Frontal cortex (tissue), 4 donors: ENCODE data around the gene AKT1. TPM values are rescaled to one million over a fixed set of nuclear protein-coding genes. Genes with fewer than 3 reads are reported as not detected.

Source experiments
- DNase-seq, 2 donors: peaks; one replicate each; pipeline ENCODE4 v3.0.0; 2012; ENCODE audit warnings: low spot score in 2 of 2
- FAIRE-seq: peaks from 2 replicates; lab custom pipeline; 2012; peaks lifted over from hg19 to GRCh38; lab: Jason Lieb, UNC
- total RNA-seq: library from RNA; depleted of rRNA; stranded (reverse); fragments of >200 nt; gene quantifications from one replicate; pipeline ENCODE4 v1.2.3, GENCODE V29; 2014
- donor health status: control.
- donor health status: control.
- donor health status: control.

The AKT1 gene
- total RNA-seq, 1 donor from 2014 or later: 130 TPM

DNA sequence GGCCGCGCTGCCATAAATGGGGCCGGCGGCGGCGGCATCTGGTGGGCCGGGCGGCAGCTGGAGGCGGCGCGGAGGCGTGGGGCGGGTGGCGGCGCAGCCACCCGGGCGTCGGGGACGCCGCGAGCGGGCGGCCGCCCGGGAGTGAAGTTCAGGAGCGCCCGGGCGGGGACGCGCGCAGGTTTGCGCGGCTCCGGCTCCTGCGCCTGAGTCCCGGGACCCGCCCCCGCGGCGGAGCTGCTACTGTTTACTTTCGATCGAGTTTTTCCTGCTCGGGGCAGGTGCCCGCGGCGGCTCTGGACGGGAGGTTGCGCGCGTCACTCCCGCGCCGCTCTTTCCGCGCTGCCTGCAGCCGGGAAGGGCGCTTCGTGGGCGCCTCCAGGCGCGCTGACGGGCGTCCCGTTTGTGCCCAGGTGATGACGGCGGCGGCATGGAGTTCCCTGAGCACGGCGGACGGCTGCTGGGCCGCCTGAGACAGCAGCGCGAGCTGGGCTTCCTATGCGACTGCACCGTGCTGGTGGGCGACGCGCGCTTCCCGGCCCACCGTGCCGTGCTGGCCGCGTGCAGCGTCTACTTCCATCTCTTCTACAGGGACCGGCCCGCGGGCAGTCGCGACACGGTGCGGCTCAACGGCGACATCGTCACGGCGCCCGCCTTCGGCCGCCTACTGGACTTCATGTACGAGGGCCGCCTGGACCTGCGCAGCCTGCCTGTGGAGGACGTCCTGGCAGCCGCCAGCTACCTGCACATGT is 5.4 kb upstream of the AKT1 start, which contains the start of gene ZBTB42:
Gene ZBTB42, plus strand, starts transcription at position 331 of the 749 bp plus-strand sequence. Its CDS starts 97 bp downstream, at position 428.
- peak in 1 of 2 donors; percentile 83 for DNase-seq
- FAIRE-seq: no peak

GRCh38 chr14:104800015-104800770 is 4.6 kb upstream of the AKT1 start:
- FAIRE-seq (no peak), DNase-seq (peak; percentile 91 to 94)

DNA sequence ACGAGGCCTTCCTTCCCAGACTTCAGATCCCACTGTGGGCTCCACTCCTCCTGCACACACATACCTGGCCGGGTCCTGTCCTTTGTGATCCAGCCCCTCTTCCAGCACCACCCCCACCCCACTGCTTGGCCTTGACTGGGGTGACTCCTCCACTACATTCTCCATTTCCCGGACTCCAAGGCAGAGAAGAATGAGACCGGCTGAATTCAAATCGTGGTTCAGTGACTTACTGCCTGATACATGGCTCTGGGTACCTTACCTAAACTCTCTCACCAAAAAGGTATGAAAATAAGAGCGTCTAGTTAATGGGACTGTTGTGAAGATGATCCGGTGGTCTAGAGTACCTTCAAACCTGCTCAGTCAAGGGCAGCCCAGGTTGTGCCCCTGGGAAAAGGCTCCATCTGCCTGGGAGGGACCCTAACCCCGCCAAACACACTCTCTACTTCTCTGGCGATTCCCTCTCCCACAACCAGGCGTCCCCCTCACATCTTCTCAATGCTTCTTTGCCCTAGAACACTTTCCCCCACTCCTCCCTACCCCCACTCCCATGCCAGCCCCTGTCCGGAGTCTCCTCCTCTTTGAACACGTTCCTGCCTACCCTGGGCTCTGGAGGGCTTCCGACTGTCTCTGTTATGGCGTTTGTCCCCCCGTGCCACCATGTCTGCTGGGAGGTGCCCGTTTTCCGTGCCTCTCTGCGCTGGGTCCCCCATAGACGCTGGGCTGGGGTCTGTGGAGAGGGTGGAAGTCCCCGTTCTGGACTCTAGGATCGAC is 3.9 kb upstream of the AKT1 start:
- FAIRE-seq: no peak

GRCh38 chr14:104798300-104799243 is 3.0 kb upstream of the AKT1 start:
- DNase-seq: no peak
- FAIRE-seq: no peak

More for the DNA sequence above, 3.9 kb upstream of the AKT1 start:
- DNase-seq: no peak

GRCh38 chr14:104797115-104798044 is 1.8 kb upstream of the AKT1 start:
- DNase-seq (no peak), FAIRE-seq (no peak)

GRCh38 chr14:104796687-104797081 is 1.1 kb upstream of the AKT1 start:
- DNase-seq (no peak), FAIRE-seq (no peak)

GRCh38 chr14:104795781-104796686 is 486 bp upstream of the AKT1 start:
- no peak for FAIRE-seq
- peak; percentile 94 for DNase-seq

- FAIRE-seq: no peak
Observed at GRCh38 chr14:104794631-104794992, 936 bp downstream of the AKT1 start.

GRCh38 chr14:104794099-104794498 is 1.4 kb downstream of the AKT1 start:
- no peak for FAIRE-seq
- peak in 1 of 2 donors; percentile 62 for DNase-seq

More at GRCh38 chr14:104794631-104794992, 936 bp downstream of the AKT1 start:
- peak in 1 of 2 donors; percentile 64 for DNase-seq

- no peak for FAIRE-seq
Observed at GRCh38 chr14:104793703-104793959, 1.9 kb downstream of the AKT1 start.

DNA sequence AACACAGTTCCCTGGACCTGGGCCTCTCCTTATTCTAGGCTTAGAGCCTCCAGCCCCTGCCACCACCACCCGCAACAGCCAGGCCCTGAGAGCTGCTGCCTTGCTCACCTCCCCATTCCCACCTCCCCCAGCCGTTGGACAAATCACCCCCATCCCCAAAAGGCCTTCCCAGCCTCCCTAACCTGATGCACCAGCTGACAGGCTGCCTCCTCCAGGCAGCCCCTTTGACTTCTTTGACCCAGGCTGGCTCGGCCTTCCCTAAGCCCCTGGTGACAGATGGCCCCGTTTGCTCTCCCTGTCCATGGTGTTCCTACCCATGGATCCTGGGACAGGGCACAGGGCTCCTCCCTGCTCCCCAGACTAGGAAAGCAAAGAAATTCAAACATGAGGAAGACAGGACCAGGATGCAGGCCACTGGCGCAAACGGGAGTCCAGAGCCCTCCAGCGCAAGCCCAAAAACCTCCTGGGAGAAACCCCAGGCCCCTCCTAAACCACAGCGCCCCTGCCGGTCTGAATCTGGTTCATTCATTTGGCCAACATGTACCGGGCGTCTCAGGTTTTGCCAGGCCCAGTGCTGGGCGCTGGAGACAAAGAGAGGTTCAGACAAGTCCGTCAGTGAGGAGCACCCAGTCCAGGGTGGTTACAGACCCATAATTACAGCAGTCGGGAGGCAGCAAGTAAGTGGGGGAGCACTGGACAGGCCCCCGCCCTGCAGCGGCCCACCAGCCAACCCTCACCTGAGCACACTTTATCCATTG is 2.4 kb downstream of the AKT1 start:
- no peak for FAIRE-seq
- no peak for DNase-seq

More at GRCh38 chr14:104793703-104793959, 1.9 kb downstream of the AKT1 start:
- DNase-seq: no peak

- DNase-seq: no peak
- FAIRE-seq: no peak
Observed at GRCh38 chr14:104792101-104792884, 3.3 kb downstream of the AKT1 start.

- FAIRE-seq (no peak), DNase-seq (no peak)
Observed at GRCh38 chr14:104791425-104791824, 4.1 kb downstream of the AKT1 start.

- no peak for DNase-seq
- FAIRE-seq: no peak
Observed at GRCh38 chr14:104789752-104790743, 5.5 kb downstream of the AKT1 start.
